HG03378 (cell line): ENCODE measurements around the gene MICB.
"Not testable (repeated sequence)": the region's sequence is repeated elsewhere in the genome, so short reads cannot be mapped to it uniquely, and the experiment has no call there.

ENCODE experiments used
- ATAC-seq: cut with Tn5 transposase; IDR thresholded peaks from one replicate; pipeline ENCODE4 v1.9.1; 2021; ENCODE audit warnings: mild to moderate bottlenecking, moderate library complexity; ENCODE audit not compliant: unreplicated experiment

MICB gene

GRCh38 chr6:31497531-31498476 is at the start of gene MICB:
TSS of gene MICB (plus strand) at chr6:31498145. CDS start at chr6:31498194, 49 bp downstream.
- ATAC-seq: peak; percentile 40

GRCh38 chr6:31450751-31451150 is 47.2 kb upstream of the MICB start:
- ATAC-seq: no peak

- ATAC-seq: no peak
Observed at GRCh38 chr6:31452859-31453258, 45.1 kb upstream of the MICB start.

GRCh38 chr6:31453259-31453658 is 44.7 kb upstream of the MICB start:
- no peak for ATAC-seq

DNA sequence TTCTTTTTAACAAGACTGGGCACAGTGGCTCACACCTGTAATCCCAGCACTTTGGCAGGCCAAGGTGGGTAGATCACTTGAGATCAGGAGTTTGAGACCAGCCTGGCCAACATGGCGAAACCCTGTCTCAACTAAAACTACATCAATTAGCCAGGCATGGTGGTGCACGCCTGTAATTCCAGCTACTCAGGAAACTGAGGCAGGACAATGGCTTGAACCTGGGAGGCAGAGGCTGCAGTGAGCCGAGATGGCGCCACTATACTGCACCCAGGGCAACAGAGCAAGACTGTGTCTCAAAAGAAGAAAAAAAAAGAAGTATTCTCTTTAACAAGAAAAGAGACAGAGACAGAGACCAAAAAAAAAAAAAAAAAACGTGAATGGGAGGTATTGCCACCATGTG is 38.1 kb upstream of the MICB start:
- ATAC-seq: not testable (repeated sequence)

DNA sequence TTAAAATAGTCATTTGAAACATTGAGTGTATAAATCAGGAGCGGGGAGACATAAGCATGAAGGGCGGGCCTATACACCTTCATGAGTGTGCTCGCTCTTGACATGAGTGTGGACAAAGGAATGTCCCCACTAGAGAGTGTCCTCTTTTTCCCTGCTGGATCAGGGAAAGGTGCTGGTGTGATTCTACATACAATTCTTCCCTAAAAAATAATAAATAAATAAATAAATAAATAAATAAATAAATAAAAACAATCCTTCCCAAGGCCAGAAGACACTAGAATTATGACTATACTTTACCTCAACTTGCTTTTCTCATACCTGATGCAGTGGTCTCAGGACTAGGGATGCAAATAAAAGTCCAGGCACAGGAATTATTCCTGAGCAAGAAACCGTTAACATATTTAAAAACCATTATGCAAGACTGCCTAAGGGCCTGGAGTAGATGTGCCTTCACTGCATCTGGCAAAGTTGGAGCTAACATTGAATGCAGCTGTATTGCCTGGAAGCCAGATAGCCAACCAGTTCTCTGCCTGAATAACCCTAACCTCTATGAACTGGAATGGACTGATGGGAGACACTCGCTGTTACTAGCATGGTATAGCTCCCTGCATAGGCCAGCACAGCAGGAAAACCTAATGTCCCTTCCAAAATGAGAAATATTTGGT is 37.5 kb upstream of the MICB start:
- no peak for ATAC-seq

GRCh38 chr6:31462026-31462963 is 35.6 kb upstream of the MICB start:
- ATAC-seq: no peak

DNA sequence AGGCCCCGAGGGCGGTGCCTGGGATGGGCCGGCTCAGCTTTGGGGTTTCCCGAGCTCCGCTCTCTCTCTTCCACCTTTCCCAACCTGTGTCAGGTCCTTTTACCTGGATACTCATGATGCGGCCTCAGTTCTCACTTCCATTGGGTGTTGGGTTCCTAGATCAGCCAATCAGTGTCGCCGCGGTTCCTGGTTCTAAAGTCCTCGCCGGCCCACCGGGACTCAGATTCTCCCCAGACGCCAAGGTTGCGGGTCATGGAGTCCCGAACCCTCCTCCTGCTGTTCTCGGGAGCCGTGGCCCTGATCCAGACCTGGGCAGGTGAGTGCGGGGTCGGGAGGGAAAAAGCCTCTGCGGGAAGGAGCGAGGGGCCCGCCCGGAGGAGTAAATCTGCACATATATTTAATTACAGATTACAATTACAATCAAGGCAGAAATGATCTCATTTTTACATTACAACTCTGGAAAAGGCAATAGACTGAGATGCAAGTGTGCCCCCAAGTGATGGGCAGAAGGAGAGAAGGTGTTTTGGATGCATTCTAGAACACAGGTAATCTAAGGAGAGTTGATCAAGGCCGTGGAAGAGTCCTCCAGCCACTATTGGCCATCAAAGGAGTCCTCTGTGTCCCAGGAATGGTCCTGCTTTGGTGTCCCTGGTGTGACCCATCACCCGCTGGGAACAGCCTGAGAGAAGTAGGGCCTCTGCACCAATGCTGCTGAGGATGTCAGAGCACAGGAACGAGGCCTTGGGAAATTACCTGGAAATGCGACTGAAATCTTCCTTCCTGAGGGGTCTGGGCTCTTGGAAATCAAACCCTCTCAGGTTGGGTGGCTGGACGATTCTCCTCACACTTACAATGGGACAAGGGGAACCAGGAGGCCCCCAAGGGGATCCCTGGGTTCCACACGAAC is 34.7 kb upstream of the MICB start:
- ATAC-seq: peak; percentile 86

- ATAC-seq: no peak
Observed at GRCh38 chr6:31464252-31465184, 33.4 kb upstream of the MICB start.

DNA sequence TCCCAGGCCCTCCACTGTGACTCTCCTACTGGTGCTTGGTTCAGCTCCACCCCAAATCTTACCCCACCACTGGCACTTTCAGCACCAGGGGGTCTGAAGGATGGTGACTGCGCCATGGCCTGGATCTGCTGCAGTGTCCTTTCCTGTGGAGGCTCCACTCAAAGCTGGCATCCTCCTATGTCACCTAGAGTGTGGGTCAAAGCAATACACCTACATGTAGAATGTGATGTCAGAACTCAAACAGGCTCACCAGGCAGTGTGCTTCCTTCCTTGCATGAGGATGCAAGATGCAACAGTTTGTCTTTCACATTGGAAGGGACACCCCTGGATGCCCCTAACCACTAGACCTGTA is 32.8 kb upstream of the MICB start:
- no peak for ATAC-seq

- ATAC-seq: no peak
Observed at GRCh38 chr6:31465718-31466117, 32.2 kb upstream of the MICB start.

DNA sequence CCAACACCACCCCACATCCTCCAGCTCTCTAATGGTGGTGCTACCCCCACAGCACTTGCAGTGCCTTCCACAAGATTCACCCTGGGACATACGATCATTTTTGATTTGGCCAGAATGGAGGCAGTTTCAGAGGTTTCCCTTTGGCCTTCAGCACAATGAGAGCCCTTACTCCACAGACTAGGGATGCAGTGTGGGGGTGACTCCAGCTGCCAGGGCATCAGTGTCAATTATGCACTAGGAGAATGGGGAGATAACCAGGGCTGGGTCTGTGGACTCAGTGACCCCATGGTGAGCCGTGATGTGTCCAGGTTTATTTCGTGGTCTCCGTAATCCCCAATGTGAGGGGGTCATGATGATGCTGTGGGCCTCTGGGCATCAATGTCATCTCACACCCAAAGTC is 31.5 kb upstream of the MICB start:
- no peak for ATAC-seq

DNA sequence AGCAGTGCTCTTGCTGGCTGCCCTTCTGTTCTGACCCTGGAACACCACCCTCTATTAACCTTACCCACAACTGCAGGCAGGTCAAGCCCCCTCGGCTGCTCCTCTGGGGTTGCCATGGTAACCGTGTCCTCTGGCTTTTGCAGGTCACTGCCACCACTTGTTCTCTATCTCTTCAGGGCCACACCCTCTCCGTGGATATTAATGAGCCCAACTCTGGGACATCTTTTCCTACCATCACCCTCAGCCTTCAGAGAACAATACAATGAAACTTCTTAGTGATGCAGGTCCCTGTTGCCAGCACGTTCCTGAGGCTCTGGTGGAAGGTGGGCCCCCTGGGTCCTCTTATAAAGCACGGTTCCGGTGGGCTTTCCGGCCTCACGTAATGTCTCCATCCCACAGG is 30.8 kb upstream of the MICB start:
- ATAC-seq: no peak

DNA sequence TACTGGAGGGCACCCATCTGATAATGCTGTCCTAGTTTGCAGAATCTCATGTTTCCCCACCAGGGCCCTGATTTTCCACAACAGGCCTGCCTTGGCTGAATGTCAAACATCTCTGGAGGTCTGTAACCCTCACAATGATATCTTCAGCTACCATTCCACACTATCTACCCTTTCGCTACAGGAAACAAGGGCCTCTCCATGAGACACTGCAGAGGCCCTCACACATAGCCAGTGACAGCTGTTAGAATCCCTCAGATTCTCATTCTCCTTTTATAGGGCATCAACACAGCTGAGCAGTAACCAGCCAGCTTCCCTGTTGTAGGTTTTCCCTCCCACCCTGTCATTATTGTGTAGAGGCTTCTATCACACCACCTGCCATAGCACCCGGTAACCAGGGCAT is 29.6 kb upstream of the MICB start:
- no peak for ATAC-seq

DNA sequence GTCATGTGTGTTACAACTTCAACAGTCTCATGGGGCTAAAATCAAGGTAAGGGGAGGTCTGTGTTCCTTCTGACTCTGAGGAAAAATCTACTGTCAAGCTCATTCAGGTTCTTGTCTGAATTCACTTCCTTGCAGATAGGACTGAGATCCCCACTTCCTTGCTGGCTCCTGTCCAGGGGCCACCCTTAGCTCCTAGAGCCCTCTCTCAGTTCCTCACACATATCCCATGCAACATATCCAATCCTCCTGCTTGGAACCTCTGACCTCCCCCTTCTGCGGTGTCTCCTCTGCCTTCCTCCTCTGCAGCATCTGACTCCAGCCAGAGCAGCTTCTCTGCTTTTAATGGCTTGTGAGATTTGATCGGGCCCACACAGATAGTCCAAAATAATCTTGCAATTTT is 27.1 kb upstream of the MICB start:
- no peak for ATAC-seq

DNA sequence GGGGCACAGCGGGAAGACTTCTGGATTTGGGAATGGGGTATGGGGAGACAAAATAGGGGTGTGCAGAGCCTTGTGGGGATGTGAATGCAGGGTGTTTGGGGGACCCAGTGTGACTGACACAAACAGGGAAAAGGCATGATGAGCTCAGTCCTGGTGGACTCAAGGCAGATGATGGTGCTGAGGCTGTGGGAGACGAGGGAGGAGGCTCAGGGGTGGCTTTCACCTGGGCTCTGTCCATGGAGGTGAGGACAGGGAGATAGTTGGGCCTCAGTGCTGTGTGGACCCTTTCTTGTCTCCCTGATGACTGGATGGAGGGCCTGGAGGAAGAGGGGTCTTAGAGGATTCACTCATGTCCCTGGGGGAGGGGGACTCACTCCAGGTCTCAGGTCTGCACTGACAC is 26.2 kb upstream of the MICB start:
- ATAC-seq: no peak

GRCh38 chr6:31472259-31472658 is 25.7 kb upstream of the MICB start:
- ATAC-seq: no peak

DNA sequence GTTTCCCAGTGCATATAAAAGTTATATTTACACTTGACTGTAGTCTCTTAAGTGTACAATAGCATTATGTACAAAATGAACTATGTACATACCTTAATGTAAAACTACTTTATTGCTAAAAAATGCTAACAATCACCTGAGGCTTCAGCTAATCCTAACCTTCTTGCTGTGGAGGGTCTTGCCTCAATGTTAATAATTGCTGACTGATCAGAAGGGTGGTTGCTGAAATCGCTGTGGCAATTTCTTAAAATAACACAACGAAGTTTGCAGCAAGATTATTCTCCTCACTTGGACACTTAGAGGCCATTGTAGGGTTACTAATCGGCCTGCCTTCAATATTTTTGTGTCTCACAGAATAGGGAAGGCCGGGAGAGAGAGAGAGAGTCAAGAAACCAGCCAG is 24.7 kb upstream of the MICB start:
- no peak for ATAC-seq
